ENCODE data around the gene ABCC6. TPM values are rescaled to one million over a fixed set of nuclear protein-coding genes. Genes with fewer than 3 reads are reported as not detected.
"Not testable (repeated sequence)": the region's sequence is repeated elsewhere in the genome, so short reads cannot be mapped to it uniquely, and the experiment has no call there.

The ABCC6 gene
- total RNA-seq, 2 donors from 2014 or later: not detected

- ATAC-seq (no peak), DNase-seq (ENCODE audit: low spot score in 2 of 2) (no peak)
- Mint-ChIP-seq H3K9me3 (peaks cover 14 to 15% of the 10 kb centered on the region in 2 donors), H3K36me3 (peaks cover 0 to 12% of the 10 kb centered on the region in 2 donors), H3K27ac (no peak overlapping the region)
Measured at GRCh38 chr16:16158741-16159374, 64.4 kb downstream of the ABCC6 start.

- Mint-ChIP-seq H3K36me3 (peaks cover 0 to 12% of the 10 kb centered on the region in 2 donors), H3K9me3 (peaks cover 14 to 15% of the 10 kb centered on the region in 2 donors), H3K27ac (no peak overlapping the region)
- DNase-seq (ENCODE audit: low spot score in 2 of 2) (no peak), ATAC-seq (no peak)
Measured at GRCh38 chr16:16158082-16158658, 65.1 kb downstream of the ABCC6 start.

- H3K27ac Mint-ChIP-seq: peak overlapping the region in 1 of 2 donors; percentile 30
- H3K9me3 Mint-ChIP-seq: peaks cover 14 to 15% of the 10 kb centered on the region in 2 donors
- ATAC-seq: no peak
- no peak for DNase-seq (ENCODE audit: low spot score in 2 of 2)
- peaks cover 0 to 12% of the 10 kb centered on the region in 2 donors for H3K36me3 Mint-ChIP-seq
Measured at GRCh38 chr16:16157166-16157565, 66.1 kb downstream of the ABCC6 start.

- ATAC-seq: no peak
- no peak for DNase-seq (ENCODE audit: low spot score in 2 of 2)
Measured at GRCh38 chr16:16155234-16155633, 68.1 kb downstream of the ABCC6 start.

GRCh38 chr16:16154281-16154951 is 68.9 kb downstream of the ABCC6 start:
- H3K36me3 Mint-ChIP-seq: peaks cover 0 to 12% of the 10 kb centered on the region in 2 donors
- DNase-seq (ENCODE audit: low spot score in 2 of 2) (no peak), ATAC-seq (peak in 1 of 2 donors; percentile 16)
- H3K27ac Mint-ChIP-seq: peak overlapping the region in 1 of 2 donors; percentile 10
- peaks cover 9 to 11% of the 10 kb centered on the region in 2 donors for H3K9me3 Mint-ChIP-seq

More at GRCh38 chr16:16155234-16155633, 68.1 kb downstream of the ABCC6 start:
- H3K36me3 Mint-ChIP-seq: peaks cover 0 to 12% of the 10 kb centered on the region in 2 donors
- H3K27ac Mint-ChIP-seq: peak overlapping the region in 1 of 2 donors; percentile 3
- H3K9me3 Mint-ChIP-seq: peaks cover 13 to 15% of the 10 kb centered on the region in 2 donors

GRCh38 chr16:16153000-16153399 is 70.3 kb downstream of the ABCC6 start:
- not testable (repeated sequence) for H3K36me3 Mint-ChIP-seq; ATAC-seq; H3K9me3 Mint-ChIP-seq; H3K27ac Mint-ChIP-seq; DNase-seq (ENCODE audit: low spot score in 2 of 2)

- no peaks in the 10 kb centered on the region for H3K9me3 Mint-ChIP-seq
- ATAC-seq (no peak), DNase-seq (ENCODE audit: low spot score in 2 of 2) (no peak)
- H3K36me3 Mint-ChIP-seq: no peaks in the 10 kb centered on the region
- H3K27ac Mint-ChIP-seq: peak overlapping the region in 1 of 2 donors; percentile 49
Measured at GRCh38 chr16:16151315-16151714, 72.0 kb downstream of the ABCC6 start.

GRCh38 chr16:16150878-16151152 is 72.5 kb downstream of the ABCC6 start:
- no peaks in the 10 kb centered on the region for H3K36me3 Mint-ChIP-seq
- H3K27ac Mint-ChIP-seq: peak overlapping the region; percentile 33 to 49
- ATAC-seq (no peak), DNase-seq (ENCODE audit: low spot score in 2 of 2) (no peak)
- no peaks in the 10 kb centered on the region for H3K9me3 Mint-ChIP-seq

GRCh38 chr16:16150117-16150877 is 73.0 kb downstream of the ABCC6 start:
- no peaks in the 10 kb centered on the region for H3K9me3 Mint-ChIP-seq
- ATAC-seq (peak in 1 of 2 donors; percentile 22), DNase-seq (ENCODE audit: low spot score in 2 of 2) (no peak)
- H3K27ac Mint-ChIP-seq: no peak overlapping the region
- H3K36me3 Mint-ChIP-seq: no peaks in the 10 kb centered on the region

- ATAC-seq: peak in 1 of 2 donors; percentile 10
- Mint-ChIP-seq H3K9me3 (no peaks in the 10 kb centered on the region), H3K27ac (peak overlapping the region in 1 of 2 donors; percentile 60), H3K36me3 (no peaks in the 10 kb centered on the region)
- no peak for DNase-seq (ENCODE audit: low spot score in 2 of 2)
Measured at GRCh38 chr16:16149710-16150116, 73.6 kb downstream of the ABCC6 start.

GRCh38 chr16:16148755-16149154 is 74.5 kb downstream of the ABCC6 start:
- DNase-seq (ENCODE audit: low spot score in 2 of 2): no peak
- H3K27ac Mint-ChIP-seq: no peak overlapping the region
- H3K9me3 Mint-ChIP-seq: no peaks in the 10 kb centered on the region

GRCh38 chr16:16148000-16148599 is 75.2 kb downstream of the ABCC6 start:
- not testable (repeated sequence) for DNase-seq (ENCODE audit: low spot score in 2 of 2); H3K36me3 Mint-ChIP-seq; H3K9me3 Mint-ChIP-seq; ATAC-seq; H3K27ac Mint-ChIP-seq

More at GRCh38 chr16:16148755-16149154, 74.5 kb downstream of the ABCC6 start:
- ATAC-seq: no peak
- H3K36me3 Mint-ChIP-seq: no peaks in the 10 kb centered on the region

GRCh38 chr16:16147316-16147999 is 75.8 kb downstream of the ABCC6 start:
- Mint-ChIP-seq H3K36me3 (no peaks in the 10 kb centered on the region), H3K27ac (no peak overlapping the region), H3K9me3 (no peaks in the 10 kb centered on the region)
- no peak for DNase-seq (ENCODE audit: low spot score in 2 of 2)
- no peak for ATAC-seq

- ATAC-seq (no peak), DNase-seq (ENCODE audit: low spot score in 2 of 2) (no peak)
- no peaks in the 10 kb centered on the region for H3K9me3 Mint-ChIP-seq
Measured at GRCh38 chr16:16146380-16147315, 76.6 kb downstream of the ABCC6 start.

GRCh38 chr16:16145286-16145685 is 78.0 kb downstream of the ABCC6 start:
- DNase-seq (ENCODE audit: low spot score in 2 of 2) (no peak), ATAC-seq (no peak)

More at GRCh38 chr16:16146380-16147315, 76.6 kb downstream of the ABCC6 start:
- H3K27ac Mint-ChIP-seq: no peak overlapping the region
- no peaks in the 10 kb centered on the region for H3K36me3 Mint-ChIP-seq

More at GRCh38 chr16:16145286-16145685, 78.0 kb downstream of the ABCC6 start:
- Mint-ChIP-seq H3K27ac (peak overlapping the region; percentile 28 to 82), H3K36me3 (peaks cover 0 to 4% of the 10 kb centered on the region in 2 donors), H3K9me3 (no peaks in the 10 kb centered on the region)

Measured in activated naive CD4-positive, alpha-beta T cell treated with anti-CD3 and anti-CD28 coated beads, Interleukin-2, amount 50 U/mL, for 72 hours (primary cell).